Measurements from ENCODE around the gene ZC3H7B. TPM values are rescaled to one million over a fixed set of nuclear protein-coding genes. Genes with fewer than 3 reads are reported as not detected.
"Not testable (repeated sequence)": the region's sequence is repeated elsewhere in the genome, so short reads cannot be mapped to it uniquely, and the experiment has no call there.

The ZC3H7B gene
- total RNA-seq, 1 donor from 2014 or later: 69.2 TPM

- TF ChIP-seq, protein P1, sequence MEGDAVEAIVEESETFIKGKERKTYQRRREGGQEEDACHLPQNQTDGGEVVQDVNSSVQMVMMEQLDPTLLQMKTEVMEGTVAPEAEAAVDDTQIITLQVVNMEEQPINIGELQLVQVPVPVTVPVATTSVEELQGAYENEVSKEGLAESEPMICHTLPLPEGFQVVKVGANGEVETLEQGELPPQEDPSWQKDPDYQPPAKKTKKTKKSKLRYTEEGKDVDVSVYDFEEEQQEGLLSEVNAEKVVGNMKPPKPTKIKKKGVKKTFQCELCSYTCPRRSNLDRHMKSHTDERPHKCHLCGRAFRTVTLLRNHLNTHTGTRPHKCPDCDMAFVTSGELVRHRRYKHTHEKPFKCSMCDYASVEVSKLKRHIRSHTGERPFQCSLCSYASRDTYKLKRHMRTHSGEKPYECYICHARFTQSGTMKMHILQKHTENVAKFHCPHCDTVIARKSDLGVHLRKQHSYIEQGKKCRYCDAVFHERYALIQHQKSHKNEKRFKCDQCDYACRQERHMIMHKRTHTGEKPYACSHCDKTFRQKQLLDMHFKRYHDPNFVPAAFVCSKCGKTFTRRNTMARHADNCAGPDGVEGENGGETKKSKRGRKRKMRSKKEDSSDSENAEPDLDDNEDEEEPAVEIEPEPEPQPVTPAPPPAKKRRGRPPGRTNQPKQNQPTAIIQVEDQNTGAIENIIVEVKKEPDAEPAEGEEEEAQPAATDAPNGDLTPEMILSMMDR (IDR thresholded peaks at IDR 0.05; ENCODE audit: unreplicated experiment): no peak
- H3K4me3 Mint-ChIP-seq (ENCODE audit: unreplicated experiment): no peak overlapping the region
- no peak overlapping the region for H3K27ac Mint-ChIP-seq (ENCODE audit: unreplicated experiment)
- DNase-seq (ENCODE audit: low spot score): no peak
- H3K4me1 Mint-ChIP-seq (ENCODE audit: unreplicated experiment): peaks cover 10% of the 10 kb centered on the region
- H3K9me3 Mint-ChIP-seq (ENCODE audit: unreplicated experiment): no peaks in the 10 kb centered on the region
- H3K27me3 Mint-ChIP-seq (ENCODE audit: unreplicated experiment): peaks cover 2% of the 10 kb centered on the region
- peaks cover 32% of the 10 kb centered on the region for H3K36me3 Mint-ChIP-seq (ENCODE audit: low read depth, unreplicated experiment)
Measured at GRCh38 chr22:41257696-41258095, 43.6 kb upstream of the ZC3H7B start.

DNA sequence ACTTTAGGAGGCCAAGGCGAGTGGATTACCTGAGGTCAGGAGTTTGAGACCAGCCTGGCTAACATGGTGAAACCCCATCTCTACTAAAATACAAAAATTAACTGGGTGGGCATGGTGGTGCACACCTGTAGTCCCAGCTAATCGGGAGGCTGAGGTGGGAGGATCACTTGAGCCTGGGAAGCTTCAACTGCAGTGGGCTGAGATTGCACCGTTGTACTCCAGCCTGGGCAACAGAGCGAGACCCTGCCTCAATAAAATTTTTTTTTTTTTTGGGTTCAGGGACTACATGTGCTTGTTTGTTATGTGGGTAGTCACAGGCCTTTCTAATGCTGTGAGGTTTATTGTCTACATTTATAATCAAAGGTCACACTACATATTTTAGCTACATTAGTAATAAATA is 41.6 kb upstream of the ZC3H7B start:
- H3K4me1 Mint-ChIP-seq (ENCODE audit: unreplicated experiment); DNase-seq (ENCODE audit: low spot score); H3K27ac Mint-ChIP-seq (ENCODE audit: unreplicated experiment); H3K4me3 Mint-ChIP-seq (ENCODE audit: unreplicated experiment); H3K9me3 Mint-ChIP-seq (ENCODE audit: unreplicated experiment); H3K27me3 Mint-ChIP-seq (ENCODE audit: unreplicated experiment): not testable (repeated sequence)
- peaks cover 27% of the 10 kb centered on the region for H3K36me3 Mint-ChIP-seq (ENCODE audit: low read depth, unreplicated experiment)

DNA sequence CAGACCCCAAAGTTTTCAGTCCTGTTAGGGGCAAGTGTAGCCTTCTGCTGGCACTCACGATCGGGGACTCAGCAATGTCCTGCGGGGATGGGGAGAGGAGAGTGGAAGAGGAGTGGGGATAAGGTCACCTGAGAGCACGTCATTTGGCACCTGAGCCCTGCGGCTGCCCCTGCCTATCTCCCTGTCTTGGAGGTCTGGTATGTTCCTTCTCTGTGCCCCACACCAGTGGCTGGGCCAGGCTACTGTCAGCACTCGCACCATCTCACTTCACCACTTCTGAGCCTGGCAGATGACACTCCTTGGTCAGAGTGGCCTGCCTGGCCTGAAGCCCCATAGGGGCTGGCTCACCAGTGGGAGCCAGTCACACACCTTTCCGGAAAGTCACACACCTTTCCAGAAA is 40.5 kb upstream of the ZC3H7B start:
- Mint-ChIP-seq H3K27me3 (ENCODE audit: unreplicated experiment) (peaks cover 6% of the 10 kb centered on the region), H3K9me3 (ENCODE audit: unreplicated experiment) (no peaks in the 10 kb centered on the region), H3K4me3 (ENCODE audit: unreplicated experiment) (no peak overlapping the region), H3K4me1 (ENCODE audit: unreplicated experiment) (peaks cover 10% of the 10 kb centered on the region), H3K36me3 (ENCODE audit: low read depth, unreplicated experiment) (peaks cover 29% of the 10 kb centered on the region), H3K27ac (ENCODE audit: unreplicated experiment) (no peak overlapping the region)
- TF ChIP-seq, protein P1 (IDR thresholded peaks at IDR 0.05; ENCODE audit: unreplicated experiment): no peak
- no peak for DNase-seq (ENCODE audit: low spot score)

- peaks cover 8% of the 10 kb centered on the region for H3K4me1 Mint-ChIP-seq (ENCODE audit: unreplicated experiment)
- TF ChIP-seq, protein P1 (IDR thresholded peaks at IDR 0.05; ENCODE audit: unreplicated experiment): no peak
- H3K4me3 Mint-ChIP-seq (ENCODE audit: unreplicated experiment): peak overlapping the region; percentile 59
- DNase-seq (ENCODE audit: low spot score): no peak
- H3K9me3 Mint-ChIP-seq (ENCODE audit: unreplicated experiment): no peaks in the 10 kb centered on the region
- H3K27me3 Mint-ChIP-seq (ENCODE audit: unreplicated experiment): peaks cover 6% of the 10 kb centered on the region
- no peak overlapping the region for H3K27ac Mint-ChIP-seq (ENCODE audit: unreplicated experiment)
- peaks cover 32% of the 10 kb centered on the region for H3K36me3 Mint-ChIP-seq (ENCODE audit: low read depth, unreplicated experiment)
Measured at GRCh38 chr22:41261541-41262249, 39.6 kb upstream of the ZC3H7B start.

DNA sequence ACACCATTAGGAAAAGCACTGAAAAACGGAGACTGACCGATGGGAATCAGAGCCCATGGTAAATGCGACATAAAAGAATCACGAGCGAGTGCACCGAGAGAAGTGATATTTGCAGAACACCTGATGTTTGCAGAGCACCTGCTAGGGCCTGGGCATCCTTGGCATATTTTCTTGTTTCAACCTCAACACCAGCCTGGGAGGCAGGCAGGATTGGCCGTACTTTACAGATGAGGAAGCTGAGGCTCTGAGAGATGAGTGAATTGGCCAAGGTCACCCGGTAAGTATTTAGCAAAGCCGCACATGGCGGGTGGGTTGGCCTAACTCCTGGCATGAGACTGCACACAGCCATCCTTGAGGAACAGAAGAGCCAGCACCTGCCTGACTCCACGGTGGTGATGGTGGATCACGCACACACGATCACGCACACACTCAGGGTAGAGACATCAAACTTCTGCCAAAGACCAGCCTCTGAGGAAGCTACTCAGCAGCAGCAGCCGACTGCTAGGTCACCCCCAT is 39.0 kb upstream of the ZC3H7B start:
- Mint-ChIP-seq H3K27ac (ENCODE audit: unreplicated experiment) (no peak overlapping the region), H3K36me3 (ENCODE audit: low read depth, unreplicated experiment) (peaks cover 26% of the 10 kb centered on the region), H3K4me1 (ENCODE audit: unreplicated experiment) (peaks cover 2% of the 10 kb centered on the region), H3K27me3 (ENCODE audit: unreplicated experiment) (peaks cover 6% of the 10 kb centered on the region), H3K4me3 (ENCODE audit: unreplicated experiment) (peak overlapping the region; percentile 59), H3K9me3 (ENCODE audit: unreplicated experiment) (no peaks in the 10 kb centered on the region)
- TF ChIP-seq, protein P1 (IDR thresholded peaks at IDR 0.05; ENCODE audit: unreplicated experiment): no peak
- DNase-seq (ENCODE audit: low spot score): no peak

Data from endothelial cell (in vitro differentiated cells).